GM18526 (cell line): Measurements from ENCODE around the gene LRRC26.

ENCODE experiments used
- POLR2A ChIP-seq: IDR thresholded peaks from 3 replicates; pipeline ENCODE4 v1.6.1; 2011; ENCODE audit not compliant: insufficient read length; ENCODE audit errors: extremely low read depth

The LRRC26 gene

GRCh38 chr9:137204731-137205125, 34.9 kb upstream of the LRRC26 start:
- TF ChIP-seq POLR2A: no peak

GRCh38 chr9:137202966-137203365, 33.1 kb upstream of the LRRC26 start:
- TF ChIP-seq POLR2A: no peak

DNA sequence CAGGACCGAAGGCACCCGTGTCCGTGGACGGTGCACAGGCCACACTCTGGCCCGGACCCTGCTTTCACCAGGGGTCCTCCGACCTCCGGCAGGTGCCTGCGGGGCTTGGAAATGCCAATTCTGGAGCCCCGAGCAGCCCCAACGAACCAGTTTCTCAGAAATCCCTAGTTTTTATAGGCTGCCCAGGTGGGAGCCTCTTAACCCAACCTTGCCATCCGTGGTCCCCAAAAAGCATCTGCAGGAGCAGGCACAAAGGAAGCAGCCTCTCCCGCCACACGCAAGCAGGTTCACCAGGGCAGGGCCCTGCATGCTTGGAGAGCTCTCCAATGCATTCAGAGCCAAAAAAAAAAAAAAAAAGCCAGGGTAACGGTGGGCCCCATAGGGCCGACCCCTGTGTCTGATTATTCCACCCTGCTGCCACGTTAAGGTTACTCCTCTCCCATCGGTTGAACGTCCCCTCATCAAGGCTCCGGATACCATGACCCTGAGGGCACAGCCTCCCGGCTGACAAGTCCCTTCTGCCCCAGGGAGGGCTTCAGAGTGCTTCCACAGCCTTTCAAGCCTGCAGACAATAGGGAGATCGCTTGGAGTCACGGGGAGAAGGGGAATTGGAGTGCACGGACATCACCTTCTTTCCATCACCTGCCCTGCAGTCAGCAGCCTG, 31.5 kb upstream of the LRRC26 start:
- no peak for TF ChIP-seq POLR2A

DNA sequence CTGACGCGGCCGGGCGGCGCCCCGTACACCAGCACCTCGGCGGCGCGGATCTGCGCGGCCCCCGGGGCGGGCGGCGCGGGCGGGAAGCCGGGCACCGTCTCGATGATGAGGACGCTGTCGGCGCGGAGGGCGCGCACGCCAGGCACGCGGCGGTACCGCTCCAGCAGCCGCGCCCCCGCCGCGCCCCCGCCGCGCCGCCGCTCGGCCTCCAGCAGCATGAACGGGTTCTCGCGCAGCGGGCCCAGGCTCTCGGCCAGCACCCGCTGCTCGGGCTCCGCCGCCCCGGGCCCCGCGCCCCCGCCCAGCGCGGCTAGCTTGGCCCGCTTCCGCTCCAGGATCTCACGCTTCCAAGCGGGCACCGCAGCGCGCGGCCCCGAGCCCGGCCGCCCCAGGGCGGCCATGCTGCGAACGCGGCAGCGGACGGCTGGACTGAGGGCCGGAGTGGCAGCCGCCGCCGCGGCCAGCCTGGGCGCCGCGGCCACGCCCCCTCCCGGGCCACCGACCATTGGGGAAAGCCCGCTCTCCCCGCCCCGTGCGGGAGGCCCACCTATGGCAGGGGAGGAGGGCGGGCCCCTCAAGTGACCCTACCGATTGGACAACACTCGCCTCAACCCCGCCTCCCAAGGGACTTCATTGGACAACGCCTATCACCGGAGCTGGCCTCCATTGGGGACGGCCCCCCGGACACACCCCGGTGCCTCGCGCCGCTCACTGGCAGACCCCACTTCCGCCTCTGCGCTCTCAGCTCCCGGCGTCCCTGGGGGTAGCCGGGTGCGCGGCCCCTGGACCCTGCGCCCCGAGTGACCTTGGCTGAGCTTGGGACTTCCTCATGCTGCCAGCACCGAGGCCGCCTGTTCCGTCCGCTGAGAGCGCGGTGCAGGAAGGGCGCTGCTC, 30.7 kb upstream of the LRRC26 start, which contains the start of gene TPRN:
Gene TPRN, minus strand, starts transcription at position 431 of the 894 bp plus-strand sequence. Its CDS starts 30 bp downstream, at position 401.
- TF ChIP-seq POLR2A: peak; percentile 94

- no peak for TF ChIP-seq POLR2A
These were observed 29.7 kb upstream of the LRRC26 start for GRCh38 chr9:137199411-137200121.

- TF ChIP-seq POLR2A: no peak
These were observed 29.0 kb upstream of the LRRC26 start for GRCh38 chr9:137198902-137199283.

- no peak for TF ChIP-seq POLR2A
These were observed 28.4 kb upstream of the LRRC26 start for GRCh38 chr9:137198051-137198901.

DNA sequence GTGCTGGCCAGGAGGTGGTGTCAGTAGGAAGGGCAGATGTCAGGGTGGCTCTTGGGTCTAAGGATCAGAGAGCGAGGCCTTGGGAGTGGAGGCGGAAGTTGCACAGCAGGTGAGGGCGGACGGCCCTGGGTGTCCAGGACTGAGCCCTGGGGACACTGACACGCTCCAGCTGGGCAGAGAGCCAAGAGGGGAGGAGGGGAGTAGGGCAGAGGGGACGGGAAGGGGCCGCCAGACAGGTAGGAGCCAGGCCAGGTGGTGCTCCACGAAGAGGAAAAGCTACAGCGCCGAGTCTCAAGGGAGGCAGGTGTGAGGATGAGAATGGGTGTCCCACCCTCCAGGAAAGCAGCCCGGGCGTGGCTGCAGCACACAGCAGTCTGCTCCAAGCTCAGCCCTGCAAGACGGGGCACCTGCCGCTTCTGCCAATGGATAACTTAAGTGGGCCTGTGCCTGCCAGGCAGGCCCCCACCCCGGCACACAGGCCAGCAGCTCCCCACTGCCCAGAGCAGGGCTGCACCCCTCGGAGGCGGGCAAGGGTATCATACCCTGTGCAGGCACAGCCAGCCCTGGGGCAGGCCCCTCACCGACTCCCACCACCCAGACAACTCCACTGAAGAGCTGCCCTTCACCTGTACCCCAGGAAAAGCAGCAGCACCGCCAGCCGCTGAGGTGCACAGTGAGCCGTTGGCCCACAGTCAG, 25.8 kb upstream of the LRRC26 start:
- TF ChIP-seq POLR2A: no peak

DNA sequence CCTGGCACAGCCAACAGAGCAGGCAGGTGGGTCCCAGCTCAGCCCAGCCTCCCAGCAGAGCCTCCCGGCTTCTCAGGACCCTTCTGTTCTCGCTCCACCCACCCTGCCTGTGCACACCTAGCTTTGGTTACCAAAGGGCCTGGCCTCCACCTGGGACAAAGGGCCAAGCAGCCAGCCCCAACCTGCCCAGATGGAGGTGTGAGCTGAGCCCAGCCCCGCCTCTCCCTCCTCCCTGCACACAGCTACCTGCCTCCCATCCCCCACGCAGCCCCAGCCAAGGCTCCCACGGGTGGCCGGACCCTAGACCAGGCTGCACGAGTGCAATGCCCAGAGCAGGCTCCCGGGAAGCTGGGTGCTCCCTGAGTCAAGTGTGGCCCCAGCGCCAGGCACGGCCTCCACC, 25.1 kb upstream of the LRRC26 start:
- no peak for TF ChIP-seq POLR2A

GRCh38 chr9:137194388-137194787, 24.5 kb upstream of the LRRC26 start:
- TF ChIP-seq POLR2A: no peak

DNA sequence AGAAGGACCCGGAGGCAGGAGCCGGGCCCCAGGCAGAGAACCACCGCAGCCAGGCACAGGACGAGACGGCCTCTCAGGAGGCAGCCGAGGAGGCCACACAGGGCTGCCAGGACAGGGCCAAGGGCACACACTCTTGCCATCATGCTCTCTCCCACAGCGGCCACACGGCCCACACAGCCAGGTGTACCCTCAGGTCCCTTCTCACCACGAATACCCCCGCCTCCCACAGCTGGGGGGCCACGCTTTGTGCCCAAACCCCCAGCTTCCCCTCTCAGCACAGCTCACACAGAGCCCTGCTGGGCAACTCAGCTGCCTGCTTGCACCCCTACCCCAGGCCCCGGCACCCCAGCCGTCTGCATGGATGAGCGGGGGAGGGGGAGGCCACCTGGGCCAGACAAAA, 23.9 kb upstream of the LRRC26 start:
- no peak for TF ChIP-seq POLR2A

DNA sequence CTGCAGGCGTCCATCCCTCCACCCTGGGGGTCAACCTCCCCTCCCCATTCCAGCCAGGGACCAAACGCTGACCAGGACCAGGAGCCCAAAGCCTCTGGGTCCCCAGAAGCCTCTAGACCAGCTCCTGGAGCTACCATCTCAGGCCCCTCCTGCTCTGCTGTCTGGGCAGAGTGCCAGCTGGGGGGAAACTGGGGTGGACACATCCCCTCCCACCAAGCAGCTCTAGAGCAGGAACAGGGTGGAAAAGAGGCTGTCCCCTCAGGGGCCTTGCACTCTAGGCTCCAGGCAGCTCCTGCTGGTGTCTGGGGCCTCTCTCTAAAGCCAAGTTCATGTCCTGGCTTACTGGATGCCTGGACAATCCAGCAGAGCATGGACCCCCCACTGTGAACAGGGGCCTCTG, 23.0 kb upstream of the LRRC26 start:
- no peak for TF ChIP-seq POLR2A

DNA sequence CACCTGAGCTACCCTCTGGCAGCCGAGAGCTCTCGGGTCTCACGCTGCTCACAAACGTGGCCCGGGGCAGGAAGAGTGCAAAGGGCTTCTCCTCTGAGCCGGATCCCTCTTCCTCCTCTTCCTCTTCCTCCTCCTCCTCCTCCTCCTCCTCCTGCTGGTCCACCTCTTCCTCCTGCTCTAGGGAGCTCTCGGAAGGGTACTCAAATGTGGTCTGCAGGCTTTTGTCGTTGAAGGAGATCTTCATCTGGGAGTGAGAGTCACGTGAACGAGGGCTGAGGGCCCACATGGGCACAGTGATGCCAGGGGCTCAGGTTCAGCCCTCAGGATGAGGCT, 22.6 kb upstream of the LRRC26 start:
- TF ChIP-seq POLR2A: no peak

GRCh38 chr9:137191691-137192447, 22.0 kb upstream of the LRRC26 start:
- TF ChIP-seq POLR2A: no peak

DNA sequence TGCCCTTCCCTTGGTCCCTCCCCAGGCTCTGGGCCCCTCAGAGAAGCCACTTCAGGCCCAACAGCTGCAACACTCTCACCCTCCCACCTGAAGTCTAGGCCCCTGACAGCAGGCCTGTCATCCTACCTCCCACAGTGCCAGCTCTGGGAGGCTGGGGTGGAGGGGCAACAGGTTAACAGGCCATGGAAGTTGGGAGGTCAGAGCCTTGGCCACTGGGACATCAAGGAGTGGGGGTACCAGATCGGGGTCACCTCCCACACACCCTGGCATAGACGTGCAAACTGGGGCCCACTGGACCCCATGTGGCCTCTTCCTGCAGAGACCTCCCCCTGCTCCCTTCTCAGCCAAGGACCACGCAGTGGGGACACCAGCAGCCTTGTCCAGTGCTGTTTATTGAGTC, 21.4 kb upstream of the LRRC26 start:
- TF ChIP-seq POLR2A: no peak
